Stimulated activated naive CD8-positive, alpha-beta T cell treated with anti-CD3 and anti-CD28 coated beads, Interleukin-15, Interleukin-2, amounts not matched to agents 100 U/mL and 50 U/mL, for 24 hours (primary cell): ENCODE measurements around the gene IER2.
A peak's percentile ranks its signal among the peaks of the same experiment; 100 is the strongest.

Experiments used
- ATAC-seq: fragments of 150-1000 bp; cut with Tn5 transposase; one replicate; pipeline ENCODE4 v1.10.0; 2021
- DNase-seq: peaks from one replicate; pipeline ENCODE4 v3.0.0; 2021

Gene IER2, protein sequence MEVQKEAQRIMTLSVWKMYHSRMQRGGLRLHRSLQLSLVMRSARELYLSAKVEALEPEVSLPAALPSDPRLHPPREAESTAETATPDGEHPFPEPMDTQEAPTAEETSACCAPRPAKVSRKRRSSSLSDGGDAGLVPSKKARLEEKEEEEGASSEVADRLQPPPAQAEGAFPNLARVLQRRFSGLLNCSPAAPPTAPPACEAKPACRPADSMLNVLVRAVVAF

GRCh38 chr19:13150187-13150930 lies at the start of gene IER2, which contains the start of gene STX10:
TSS of gene IER2 (plus strand) at chr19:13150411. CDS start at chr19:13153187, 2,776 bp downstream.
TSS of gene STX10 (minus strand) at chr19:13150375. CDS start at chr19:13150173, 202 bp downstream.
- peak; percentile 48 for ATAC-seq

DNA sequence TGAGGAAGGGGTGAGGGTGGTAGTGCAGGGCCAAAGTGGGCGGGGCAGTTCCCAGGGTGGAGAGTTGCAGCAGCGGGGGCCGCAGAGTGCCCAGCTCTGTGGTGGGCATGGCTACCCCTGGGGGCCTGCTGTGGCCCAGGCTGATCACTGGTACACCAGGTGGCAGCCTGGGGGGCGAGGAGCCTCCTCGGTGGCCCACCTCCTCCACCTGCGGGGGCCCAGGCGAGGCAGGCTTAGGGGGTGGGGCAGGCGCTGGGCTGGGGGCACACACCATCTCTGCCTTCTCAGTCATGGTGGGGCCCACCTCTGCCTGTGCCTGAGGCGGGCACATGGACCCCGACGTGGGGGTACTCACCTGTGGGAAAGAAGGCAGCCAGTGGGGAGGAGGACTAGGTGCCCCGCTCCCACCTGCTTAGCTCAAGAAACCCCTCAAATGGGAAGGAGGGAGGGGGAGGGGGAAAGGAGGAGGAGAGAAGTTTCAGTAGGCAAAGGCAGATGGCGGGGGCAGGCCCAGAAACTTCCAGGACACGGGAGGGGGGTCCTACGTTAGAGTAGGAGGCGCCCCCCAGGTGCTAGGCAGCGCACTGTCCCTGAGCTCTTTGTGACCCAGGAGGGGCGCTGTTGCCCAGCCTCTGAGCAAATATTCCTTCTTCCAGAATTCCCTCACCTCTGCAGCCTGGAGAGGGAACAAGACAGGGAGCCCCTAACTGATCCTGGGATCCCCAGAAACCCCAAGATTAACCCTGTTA lies 49.2 kb upstream of the IER2 start:
- no peak for DNase-seq

More at GRCh38 chr19:13150187-13150930, at the start of gene IER2, which contains the start of gene STX10:
- peak; percentile 94 for DNase-seq

GRCh38 chr19:13101590-13102415 lies 48.4 kb upstream of the IER2 start:
- ATAC-seq (no peak), DNase-seq (no peak)

More for the DNA sequence above, 49.2 kb upstream of the IER2 start:
- no peak for ATAC-seq

GRCh38 chr19:13102416-13102665 lies 47.9 kb upstream of the IER2 start:
- ATAC-seq (no peak), DNase-seq (no peak)

DNA sequence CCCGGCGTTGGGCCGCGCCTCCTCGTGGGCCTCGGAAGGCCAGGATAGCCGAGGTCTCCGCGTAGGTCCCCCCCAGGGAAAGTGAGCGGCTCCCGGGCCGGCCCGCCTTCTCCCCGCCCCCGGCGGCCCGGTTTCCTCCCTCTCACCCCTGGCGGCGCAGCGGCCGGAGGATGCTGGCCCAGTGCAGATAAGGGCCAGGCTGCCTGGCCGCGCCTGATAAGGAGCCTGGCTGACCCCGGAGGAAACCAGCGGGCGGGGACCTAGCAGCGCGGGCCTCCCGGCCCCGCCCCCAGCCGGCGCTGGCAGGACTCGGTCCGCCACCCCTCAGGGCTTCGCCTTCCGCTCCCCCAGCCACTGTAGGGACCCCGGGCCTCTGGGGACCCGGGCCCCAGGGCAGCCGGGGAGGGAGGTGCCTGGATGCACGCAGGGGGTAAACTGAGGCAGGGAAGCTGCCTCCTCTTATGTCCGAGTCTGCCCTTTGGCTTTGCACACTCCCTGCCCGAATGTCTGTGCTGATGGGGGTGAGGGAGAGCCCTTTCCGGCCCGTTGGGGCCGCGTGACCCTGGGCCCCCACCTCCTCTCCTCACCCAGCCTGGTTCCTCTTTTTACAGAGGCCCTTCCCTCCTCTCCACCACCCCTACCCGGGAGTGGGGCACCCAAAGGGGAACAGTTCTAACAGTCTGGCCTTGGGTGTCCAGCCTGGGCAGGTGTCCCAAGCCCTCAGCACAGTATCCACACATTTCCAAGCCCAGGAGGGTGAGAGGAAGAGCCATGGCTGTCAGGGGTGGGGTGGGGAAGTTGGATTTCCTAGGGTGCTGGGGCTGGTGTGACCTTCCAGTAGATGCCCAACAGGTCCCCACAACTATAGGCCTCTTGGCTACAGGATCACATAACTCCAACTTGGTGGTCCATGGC lies 47.3 kb upstream of the IER2 start, which contains the start of gene LYL1:
LYL1 (minus strand) TSS at position 193 of the 915 bp plus-strand sequence. CDS start 1,687 bp downstream, outside the sequence.
- ATAC-seq = peak; percentile 28
- peak; percentile 65 for DNase-seq

DNA sequence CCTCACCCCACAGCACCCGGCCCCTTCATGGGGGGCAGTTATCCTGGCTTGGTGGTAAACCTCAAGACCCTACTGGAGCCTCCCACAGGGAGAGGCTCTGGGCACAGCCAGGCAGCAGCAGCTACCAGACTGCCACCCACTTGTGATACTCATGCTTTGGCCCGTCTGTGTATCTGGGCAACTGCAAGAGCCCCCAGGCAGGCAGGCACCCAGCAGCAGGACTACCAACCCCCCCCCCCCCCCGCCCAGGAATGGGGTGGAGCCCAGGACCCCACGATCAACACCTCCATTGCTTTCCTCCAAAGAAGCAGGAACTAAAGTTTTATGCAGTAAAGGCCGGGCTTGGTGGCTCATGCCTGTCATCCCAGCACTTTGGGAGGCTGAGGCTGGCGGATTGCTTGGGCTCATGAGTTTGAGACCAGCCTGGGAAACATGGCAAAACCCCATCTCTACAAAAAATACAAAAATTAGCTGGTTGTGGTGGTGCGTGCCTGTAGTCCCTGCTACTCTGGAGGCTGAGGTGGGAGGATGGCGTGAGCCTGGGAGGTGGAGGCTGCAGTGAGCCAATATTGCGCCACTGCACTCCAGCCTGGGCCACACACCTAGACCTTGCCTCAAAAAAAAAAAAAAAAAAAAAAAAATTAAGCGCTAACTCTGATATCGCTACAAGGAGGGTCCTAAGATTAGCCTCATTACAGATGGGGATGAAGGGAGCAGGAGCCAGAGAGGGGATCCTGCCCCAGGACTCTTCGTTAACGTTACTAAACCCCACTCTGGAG lies 46.4 kb upstream of the IER2 start:
- DNase-seq (no peak), ATAC-seq (no peak)

GRCh38 chr19:13104360-13104847 lies 45.8 kb upstream of the IER2 start:
- peak; percentile 86 for DNase-seq
- peak; percentile 44 for ATAC-seq

DNA sequence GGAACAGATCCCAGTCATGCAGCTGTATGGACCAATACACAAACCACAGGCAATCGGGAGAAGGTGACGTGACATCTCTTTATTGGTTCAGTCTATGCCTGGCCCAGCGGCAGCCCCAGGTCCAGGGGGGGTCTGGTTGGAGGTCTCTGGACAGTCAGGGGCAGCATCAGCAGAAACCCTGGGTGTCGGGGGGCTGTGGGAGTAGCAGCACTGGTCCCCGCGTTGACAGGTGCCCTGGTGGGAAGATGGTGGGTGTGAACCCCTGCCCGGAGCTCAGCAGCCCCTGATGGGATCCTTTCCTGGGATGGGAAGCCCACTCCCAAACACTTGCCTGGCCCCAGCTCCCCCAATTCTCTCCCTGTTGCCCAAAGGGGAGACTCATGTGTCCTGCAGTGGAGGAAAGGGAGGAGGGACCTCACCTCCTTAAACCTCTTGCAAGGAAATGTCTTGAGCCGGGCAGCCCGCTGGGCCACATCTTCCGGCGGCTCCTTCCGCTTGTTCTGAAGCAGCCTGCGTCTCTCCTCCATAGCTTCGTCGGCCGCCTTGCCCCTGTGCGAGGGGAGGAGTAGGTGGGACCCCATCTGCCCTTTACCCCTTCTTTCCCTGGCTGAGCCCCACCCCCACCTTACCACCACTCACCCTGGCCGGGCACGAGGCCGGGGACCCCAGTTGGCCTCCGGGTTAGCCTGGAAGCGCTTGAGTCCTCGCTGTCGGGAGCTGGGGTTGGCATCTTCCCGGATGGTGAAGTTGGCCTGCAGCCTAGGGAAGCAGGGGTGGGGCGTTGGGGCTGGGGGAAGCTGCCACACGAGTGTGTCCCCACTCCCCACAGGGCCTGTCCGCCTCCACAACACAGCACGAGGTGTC lies 45.1 kb upstream of the IER2 start:
- DNase-seq = peak; percentile 43
- peak; percentile 5 for ATAC-seq

DNA sequence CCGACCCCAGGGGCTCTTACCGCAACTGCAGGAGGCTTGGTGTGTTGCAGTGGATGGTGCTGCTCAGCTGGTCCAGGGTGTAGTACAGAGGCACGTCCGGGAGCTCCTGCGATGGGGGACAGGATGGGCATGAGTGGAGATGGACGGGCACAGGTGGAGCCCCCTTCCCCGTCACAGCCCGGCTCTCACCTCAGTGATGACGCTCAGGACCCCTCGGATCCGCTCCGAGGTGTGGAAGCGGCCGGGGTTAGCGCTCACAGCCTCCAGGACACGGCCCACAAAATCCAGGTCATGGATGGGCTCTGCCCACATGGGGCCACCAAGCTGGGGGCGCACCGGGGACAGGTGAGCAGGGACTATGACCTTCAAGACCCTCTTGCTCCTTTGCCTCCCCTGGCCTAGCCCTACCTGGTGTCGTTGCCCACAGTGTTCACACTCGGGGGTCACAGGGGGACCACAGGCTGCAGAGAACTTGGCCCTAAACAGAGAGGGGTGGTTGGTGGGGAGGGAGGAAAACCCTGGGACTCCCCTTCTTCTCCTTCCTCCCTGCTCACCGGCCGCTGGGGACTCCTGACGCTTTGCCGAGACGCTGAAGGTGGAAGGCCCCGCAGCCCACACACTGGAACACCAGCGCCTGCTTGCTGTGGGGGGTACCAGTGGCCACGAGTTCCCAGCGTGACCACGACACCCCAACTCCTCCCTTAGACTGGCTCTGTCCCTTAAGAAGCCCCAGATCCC lies 40.7 kb upstream of the IER2 start:
- ATAC-seq (no peak), DNase-seq (no peak)

DNA sequence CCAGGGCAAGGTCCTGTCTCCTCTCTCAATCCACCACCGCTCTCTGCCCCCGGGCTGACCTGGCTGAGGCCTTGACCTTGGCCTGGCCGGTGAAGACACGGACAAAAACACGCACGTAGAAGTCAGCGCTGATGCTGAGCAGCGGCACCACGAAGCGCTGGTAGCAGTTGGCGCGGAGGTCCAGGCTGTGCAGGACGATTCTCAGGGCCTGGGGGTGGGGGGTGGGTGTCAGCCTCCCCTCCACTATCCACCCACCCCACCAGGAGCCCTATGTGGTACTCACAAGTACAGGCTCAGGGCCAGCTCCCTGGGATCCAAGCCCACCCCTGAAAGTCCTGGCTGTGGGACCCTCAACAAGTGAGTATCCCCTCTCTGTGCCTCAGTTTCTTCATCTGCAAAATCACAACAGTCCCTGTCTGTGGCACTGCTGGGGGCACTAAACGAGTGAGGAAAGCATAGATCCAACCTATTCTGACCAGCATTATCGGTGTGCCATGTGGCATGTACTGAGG lies 40.1 kb upstream of the IER2 start:
- ATAC-seq (no peak), DNase-seq (no peak)

DNA sequence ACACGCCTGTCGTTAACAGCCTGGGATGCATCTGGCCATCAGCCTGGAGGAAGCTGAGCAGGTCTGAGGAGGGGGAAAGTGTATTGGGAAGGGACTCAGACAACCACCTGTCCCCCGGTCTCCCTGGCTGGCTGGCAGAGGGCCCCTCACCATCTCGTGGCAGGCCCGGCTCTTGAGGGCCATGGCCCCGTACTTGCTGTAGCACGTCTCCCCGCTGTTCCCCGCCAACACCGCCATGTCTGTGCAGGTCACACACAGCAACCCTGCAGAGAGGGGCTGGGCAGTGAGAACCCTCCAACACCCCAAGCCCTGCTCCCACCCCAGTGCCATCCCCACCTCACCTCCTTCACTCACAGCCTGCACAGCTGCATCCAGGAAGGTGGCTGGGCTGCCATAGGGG lies 37.7 kb upstream of the IER2 start:
- DNase-seq (no peak), ATAC-seq (no peak)

DNA sequence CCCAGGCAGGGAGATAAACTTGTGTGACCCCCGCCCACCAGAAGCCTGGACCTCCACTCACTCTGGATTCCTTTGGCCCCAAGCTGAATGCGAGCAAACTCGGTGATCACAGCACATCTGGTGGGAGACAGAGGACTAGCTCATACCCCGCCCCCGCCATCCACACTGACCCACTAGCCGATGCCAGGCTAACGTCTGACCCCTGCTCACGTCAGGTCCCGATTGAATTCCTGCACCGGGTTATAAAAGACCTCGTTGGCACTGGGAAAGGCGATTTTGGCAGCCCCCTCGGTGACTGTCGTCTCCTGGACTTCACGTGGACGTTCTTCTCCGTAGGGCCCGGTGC lies 34.3 kb upstream of the IER2 start:
- ATAC-seq (no peak), DNase-seq (no peak)

GRCh38 chr19:13116282-13117175 lies 33.7 kb upstream of the IER2 start, which contains the start of gene TRMT1:
TSS of gene TRMT1 (minus strand) at chr19:13116740. CDS start at chr19:13116399, 341 bp downstream.
- DNase-seq = peak; percentile 94
- peak; percentile 51 for ATAC-seq

GRCh38 chr19:13117176-13117771 lies 32.9 kb upstream of the IER2 start:
- ATAC-seq = peak; percentile 0
- no peak for DNase-seq

DNA sequence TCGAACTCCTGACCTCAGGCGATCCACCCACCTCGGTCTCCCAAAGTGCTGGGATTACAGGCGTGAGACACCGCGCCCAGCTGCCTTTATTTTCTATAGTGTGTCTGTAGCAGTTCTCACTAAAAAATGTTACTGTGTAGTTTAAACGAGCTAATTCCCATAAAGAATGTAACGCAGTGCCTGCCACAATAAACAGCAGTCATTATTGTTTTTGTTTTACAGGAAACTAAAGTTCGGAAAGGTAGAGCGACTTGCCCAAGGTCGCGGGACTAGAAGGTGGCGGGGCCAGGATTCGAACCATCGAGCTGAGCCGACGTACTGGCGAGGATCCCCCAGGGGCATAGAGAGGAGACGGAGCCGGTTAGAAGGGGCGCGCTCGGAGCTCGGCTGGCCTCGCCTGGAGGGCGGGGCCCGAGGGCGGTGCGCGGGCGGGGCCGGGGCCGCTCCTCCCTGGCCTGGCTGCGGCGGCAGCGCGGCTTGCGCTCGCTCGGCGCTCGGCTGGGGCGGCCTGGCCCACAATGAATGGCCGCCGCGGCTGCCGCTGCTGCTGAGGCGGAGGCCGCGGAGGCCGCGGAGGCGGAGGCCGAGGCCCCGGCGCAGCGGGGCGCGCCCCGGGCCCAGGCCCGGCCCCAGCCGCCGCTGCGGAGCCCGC lies 32.3 kb upstream of the IER2 start, which contains the start of gene NACC1:
NACC1 (plus strand) TSS at position 493 of the 652 bp plus-strand sequence. CDS start 16,944 bp downstream, outside the sequence.
- ATAC-seq = peak; percentile 88
- DNase-seq = peak; percentile 94
